Parathyroid adenoma (tissue), 2 donors: Measurements from ENCODE around the gene CYB5RL.
"Not testable (repeated sequence)": the region's sequence is repeated elsewhere in the genome, so short reads cannot be mapped to it uniquely, and the experiment has no call there.

Experiments used
- H2AFZ ChIP-seq: fragments of 300-600 bp; sonication (generic); one replicate; pipeline ENCODE4 v1.7.0; 2017; ENCODE audit warnings: antibody characterized with exemption, mild to moderate bottlenecking
- H3K27ac ChIP-seq: fragments of 300-600 bp; sonication (generic); one replicate; pipeline ENCODE4 v1.7.0; 2017
- H3K27me3 ChIP-seq: fragments of 300-600 bp; sonication (generic); one replicate; pipeline ENCODE4 v1.7.0; 2017; ENCODE audit warnings: low read length; ENCODE audit not compliant: control insufficient read depth, insufficient read depth
- H3K36me3 ChIP-seq: fragments of 300-600 bp; sonication (generic); one replicate; pipeline ENCODE4 v1.7.0; 2017; ENCODE audit warnings: low read length; ENCODE audit not compliant: control insufficient read depth, insufficient read depth
- H3K4me1 ChIP-seq: fragments of 300-600 bp; sonication (generic); one replicate; pipeline ENCODE4 v1.7.0; 2017; ENCODE audit warnings: control low read depth
- H3K4me2 ChIP-seq: fragments of 300-600 bp; sonication (generic); one replicate; pipeline ENCODE4 v1.7.0; 2017; ENCODE audit warnings: low read length
- H3K4me3 ChIP-seq: fragments of 300-600 bp; sonication (generic); one replicate; pipeline ENCODE4 v1.7.0; 2017; ENCODE audit warnings: low read depth, low read length
- H3K79me2 ChIP-seq: fragments of 300-600 bp; sonication (generic); one replicate; pipeline ENCODE4 v1.7.0; 2017; ENCODE audit warnings: control low read depth
- H3K9ac ChIP-seq: fragments of 300-600 bp; sonication (generic); one replicate; pipeline ENCODE4 v1.7.0; 2017; ENCODE audit warnings: mild to moderate bottlenecking
- H3K9me3 ChIP-seq: fragments of 300-600 bp; sonication (generic); one replicate; pipeline ENCODE4 v1.7.0; 2017; ENCODE audit warnings: low read length; ENCODE audit not compliant: control insufficient read depth
- CTCF ChIP-seq: fragments of 300-600 bp; sonication (generic); IDR thresholded peaks from one replicate; pipeline ENCODE4 v1.7.0; 2017; ENCODE audit warnings: antibody characterized with exemption, mild to moderate bottlenecking
- donor health status: primary hyperparathyroidism.

The CYB5RL gene

GRCh38 chr1:54168206-54168965 lies 31.4 kb downstream of the CYB5RL start:
- no peaks in the 10 kb centered on the region for H3K4me1 ChIP-seq

GRCh38 chr1:54167422-54168139 lies 32.2 kb downstream of the CYB5RL start:
- H3K9ac ChIP-seq: no peak overlapping the region
- no peaks in the 10 kb centered on the region for H3K36me3 ChIP-seq
- H3K4me2 ChIP-seq: no peak overlapping the region
- no peak for TF ChIP-seq CTCF
- no peaks in the 10 kb centered on the region for H3K9me3 ChIP-seq
- no peaks in the 10 kb centered on the region for H3K27me3 ChIP-seq
- H3K27ac ChIP-seq: no peak overlapping the region
- no peak overlapping the region for H2AFZ ChIP-seq
- H3K4me3 ChIP-seq: no peak overlapping the region
- H3K79me2 ChIP-seq: no peaks in the 10 kb centered on the region
- no peaks in the 10 kb centered on the region for H3K4me1 ChIP-seq

More at GRCh38 chr1:54168206-54168965, 31.4 kb downstream of the CYB5RL start:
- no peak overlapping the region for H3K27ac ChIP-seq
- no peaks in the 10 kb centered on the region for H3K79me2 ChIP-seq
- H2AFZ ChIP-seq: no peak overlapping the region
- TF ChIP-seq CTCF: no peak
- no peak overlapping the region for H3K4me3 ChIP-seq
- no peaks in the 10 kb centered on the region for H3K36me3 ChIP-seq
- H3K9ac ChIP-seq: no peak overlapping the region
- no peaks in the 10 kb centered on the region for H3K9me3 ChIP-seq
- H3K4me2 ChIP-seq: no peak overlapping the region
- no peaks in the 10 kb centered on the region for H3K27me3 ChIP-seq

- not testable (repeated sequence) for H3K27me3 ChIP-seq, H3K79me2 ChIP-seq, H3K4me2 ChIP-seq, H2AFZ ChIP-seq, H3K4me3 ChIP-seq, H3K9me3 ChIP-seq, H3K9ac ChIP-seq, H3K4me1 ChIP-seq, H3K27ac ChIP-seq, H3K36me3 ChIP-seq
Measured at GRCh38 chr1:54166357-54166756, 33.5 kb downstream of the CYB5RL start.

- Histone ChIP-seq H3K9me3 (no peaks in the 10 kb centered on the region), H2AFZ (no peak overlapping the region), H3K9ac (no peak overlapping the region), H3K36me3 (no peaks in the 10 kb centered on the region), H3K4me2 (no peak overlapping the region), H3K4me1 (no peaks in the 10 kb centered on the region), H3K79me2 (no peaks in the 10 kb centered on the region), H3K4me3 (no peak overlapping the region), H3K27me3 (no peaks in the 10 kb centered on the region), H3K27ac (no peak overlapping the region)
- TF ChIP-seq CTCF: no peak
Measured at GRCh38 chr1:54165146-54165545, 34.7 kb downstream of the CYB5RL start.

GRCh38 chr1:54163573-54163972 lies 36.3 kb downstream of the CYB5RL start:
- Histone ChIP-seq H3K27me3 (no peaks in the 10 kb centered on the region), H3K4me2 (no peak overlapping the region), H2AFZ (no peak overlapping the region), H3K36me3 (no peaks in the 10 kb centered on the region), H3K9ac (no peak overlapping the region), H3K79me2 (no peaks in the 10 kb centered on the region), H3K9me3 (no peaks in the 10 kb centered on the region), H3K27ac (no peak overlapping the region), H3K4me1 (no peaks in the 10 kb centered on the region), H3K4me3 (no peak overlapping the region)
- TF ChIP-seq CTCF: no peak
